GM18502 (cell line): ENCODE data around the gene HIPK2.

Experiments
- ATAC-seq: cut with Tn5 transposase; IDR thresholded peaks from one replicate; pipeline ENCODE4 v1.9.1; 2021; ENCODE audit warnings: mild to moderate bottlenecking; ENCODE audit not compliant: unreplicated experiment, poor library complexity

The HIPK2 gene

DNA sequence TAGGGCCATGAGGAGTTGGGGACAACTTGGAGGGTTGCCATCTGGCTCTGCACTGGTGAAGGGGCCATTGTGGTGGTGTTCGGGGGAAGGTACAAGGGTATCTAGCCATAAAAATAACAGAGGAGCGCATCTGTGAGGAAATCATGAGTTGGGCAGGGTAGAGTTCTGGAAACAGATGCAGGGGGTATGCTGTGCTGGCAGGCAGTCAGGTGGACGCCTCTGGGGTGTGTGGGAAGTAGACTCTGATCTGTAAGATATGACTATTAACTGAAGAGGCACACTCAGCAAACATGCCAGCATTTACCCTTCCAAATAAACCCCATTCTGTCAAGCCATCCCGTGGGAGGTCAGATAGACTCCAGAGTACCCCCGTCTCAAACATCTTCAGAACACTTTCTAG is 174.5 kb downstream of the HIPK2 start:
- ATAC-seq = no peak

DNA sequence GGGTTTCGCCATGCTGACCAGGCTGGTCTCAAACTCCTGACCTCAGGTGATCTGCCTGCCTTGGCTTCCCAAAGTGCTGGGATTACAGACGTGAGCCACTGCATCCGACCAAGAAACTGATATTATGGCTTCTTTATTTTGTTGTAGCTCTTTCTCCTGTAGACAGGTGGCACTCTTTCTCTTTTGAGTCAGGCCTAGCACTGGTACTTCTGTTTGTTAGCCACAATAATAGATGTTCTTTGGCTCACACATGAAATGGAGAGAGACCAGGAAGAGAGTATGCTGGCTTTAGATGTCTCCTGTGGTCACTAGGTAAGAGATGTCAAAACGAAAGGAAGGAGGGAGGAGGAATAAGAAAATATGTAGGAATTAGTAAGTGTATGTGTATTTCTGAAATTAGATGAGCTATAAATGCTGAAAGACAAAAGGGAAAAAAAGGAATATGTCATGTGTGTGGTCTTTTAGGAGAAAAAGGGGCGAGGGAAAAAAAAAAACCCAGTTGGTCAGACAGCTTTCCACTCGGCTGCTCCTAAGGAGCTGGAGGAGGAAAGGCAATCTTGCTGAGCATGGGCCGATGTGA is 175.6 kb downstream of the HIPK2 start:
- no peak for ATAC-seq

DNA sequence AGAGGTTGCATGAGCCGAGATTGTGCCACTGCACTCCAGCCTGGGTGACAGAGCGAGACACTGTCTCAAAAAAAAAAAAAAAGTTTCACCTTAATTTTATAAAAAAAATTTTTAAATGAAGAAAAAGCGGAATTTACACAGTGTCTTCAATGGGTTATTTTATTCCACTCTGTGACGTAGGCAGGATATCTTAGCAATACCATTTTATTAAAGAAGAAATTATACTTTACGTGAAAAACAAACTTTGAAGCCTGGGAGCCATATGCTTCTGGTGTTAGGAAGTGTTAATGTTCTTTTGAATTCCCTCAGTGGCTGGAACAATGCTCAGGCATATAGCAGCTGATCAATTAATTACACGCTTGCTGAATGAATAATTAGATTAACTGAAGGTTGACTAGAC is 176.6 kb downstream of the HIPK2 start:
- no peak for ATAC-seq

DNA sequence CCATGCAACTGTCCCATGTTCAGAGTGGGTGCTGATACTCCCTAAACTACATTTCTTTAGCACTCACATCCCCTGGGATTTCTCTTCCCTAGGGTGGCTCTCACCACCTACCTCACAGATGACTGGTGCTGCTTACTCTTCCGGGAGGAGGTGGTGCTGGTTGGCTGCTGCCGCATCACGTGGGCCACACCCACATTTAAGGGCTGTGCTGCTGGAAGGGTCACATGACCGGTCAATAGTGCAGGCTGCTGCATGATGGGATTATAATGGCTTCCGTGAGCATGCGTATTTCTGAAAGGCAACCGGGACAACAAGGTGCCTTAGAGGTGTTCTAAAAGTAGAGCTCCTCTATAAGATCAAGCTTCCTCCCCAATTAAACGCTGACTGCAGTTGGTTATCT is 177.5 kb downstream of the HIPK2 start:
- no peak for ATAC-seq

DNA sequence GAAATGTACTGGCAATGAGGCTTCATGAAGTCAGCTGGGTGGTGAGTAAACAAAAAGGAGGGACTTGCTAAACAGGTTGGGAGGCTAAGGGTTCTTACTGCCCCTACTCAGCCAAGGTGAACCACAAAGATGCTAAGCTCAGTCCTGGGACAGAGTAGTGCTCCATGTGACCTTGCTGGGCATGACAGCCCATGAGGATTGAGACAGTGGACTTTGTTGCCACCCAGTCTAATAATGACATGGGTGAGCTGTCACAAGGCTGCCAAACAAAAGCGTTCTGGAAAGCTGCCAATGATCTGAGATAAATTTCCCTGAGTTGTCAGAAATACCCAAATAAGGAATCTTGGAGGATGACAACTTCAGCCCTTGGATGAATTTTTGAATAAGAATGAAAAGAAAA is 179.2 kb downstream of the HIPK2 start:
- ATAC-seq = no peak

DNA sequence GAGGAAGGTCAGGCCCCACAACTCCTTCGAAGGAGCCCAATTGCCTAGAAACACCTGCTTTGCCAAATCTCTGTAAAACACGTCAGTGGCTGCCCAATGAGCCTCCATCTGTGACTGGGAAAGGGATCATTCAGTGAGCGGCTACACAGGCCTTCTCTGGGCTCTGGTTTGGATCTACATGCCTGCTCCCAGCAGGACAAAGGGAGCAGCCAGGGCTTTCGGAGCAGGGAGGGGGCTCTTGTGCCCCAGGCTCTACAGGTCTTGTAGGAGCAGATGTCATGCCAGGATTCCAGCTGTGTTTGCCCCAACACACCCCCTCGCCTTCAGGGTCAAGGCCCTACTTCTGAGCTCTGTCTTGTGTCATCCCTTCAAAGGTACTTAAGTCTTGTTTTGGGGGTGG is 180.8 kb downstream of the HIPK2 start:
- ATAC-seq = no peak

DNA sequence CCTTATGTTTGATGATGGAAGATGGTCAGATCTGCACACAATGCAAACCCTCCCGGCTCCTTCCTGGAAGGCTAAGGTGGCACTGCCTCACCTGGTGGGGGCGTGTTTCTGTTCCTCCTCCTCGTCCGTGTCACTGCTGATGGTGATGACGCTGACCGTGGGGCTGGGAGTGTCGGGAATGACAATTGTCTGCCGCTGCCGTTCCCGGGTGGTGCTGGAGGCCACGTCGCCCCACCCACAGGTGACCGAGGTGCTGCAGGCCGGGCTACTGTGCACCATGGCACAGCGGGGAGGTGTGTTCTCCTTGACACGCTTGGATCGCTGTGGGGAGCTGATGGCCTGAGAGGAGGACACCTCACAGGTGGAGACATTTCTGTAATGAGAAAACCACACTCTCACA is 181.2 kb downstream of the HIPK2 start:
- ATAC-seq = no peak

DNA sequence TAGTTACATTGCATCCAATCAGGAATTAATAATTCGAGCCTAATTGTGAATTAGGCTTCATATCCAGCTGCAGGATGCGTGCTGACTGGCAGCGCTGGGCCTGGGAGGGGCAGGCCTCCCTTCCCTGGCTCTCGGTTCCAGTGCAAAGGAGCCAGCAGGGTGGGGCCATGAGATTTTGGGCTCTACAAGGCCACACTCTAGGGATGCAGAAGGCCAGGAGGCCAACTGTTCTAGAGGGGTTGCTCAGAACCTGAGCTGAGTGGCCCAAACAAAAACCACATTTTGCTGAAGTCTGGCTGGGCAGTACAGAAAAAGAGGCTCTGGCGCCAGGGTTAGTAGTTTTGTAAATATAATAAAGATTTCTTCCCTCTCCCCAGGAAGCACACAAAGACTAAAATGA is 182.0 kb downstream of the HIPK2 start:
- ATAC-seq = no peak

DNA sequence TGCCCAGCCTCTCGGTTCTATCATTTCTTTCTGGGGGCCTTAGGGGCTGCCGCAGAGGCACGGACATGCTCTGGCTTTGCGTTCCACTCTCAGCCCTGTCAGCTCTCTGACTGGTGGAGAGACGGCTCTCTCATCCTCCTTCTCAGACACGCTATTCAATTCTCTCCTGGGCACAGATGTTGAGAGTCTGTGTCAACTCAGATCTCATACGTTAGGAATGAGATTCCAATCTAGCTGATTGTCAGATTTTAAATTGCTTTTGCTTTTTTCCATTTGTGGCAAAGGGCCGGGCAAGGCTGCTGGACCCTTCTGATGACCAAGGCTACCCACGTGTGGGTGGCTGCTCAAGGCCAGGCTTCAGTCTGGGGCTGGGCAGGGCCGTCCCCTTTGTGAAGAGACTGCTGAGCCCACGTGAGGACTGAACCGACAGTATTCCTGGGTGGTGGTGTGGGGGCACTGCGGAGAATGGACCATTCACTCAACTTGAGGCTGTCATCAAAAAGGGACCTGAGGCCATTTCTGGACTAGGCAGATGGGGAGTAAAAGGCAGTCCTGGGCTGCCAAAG is 182.8 kb downstream of the HIPK2 start:
- ATAC-seq = no peak

DNA sequence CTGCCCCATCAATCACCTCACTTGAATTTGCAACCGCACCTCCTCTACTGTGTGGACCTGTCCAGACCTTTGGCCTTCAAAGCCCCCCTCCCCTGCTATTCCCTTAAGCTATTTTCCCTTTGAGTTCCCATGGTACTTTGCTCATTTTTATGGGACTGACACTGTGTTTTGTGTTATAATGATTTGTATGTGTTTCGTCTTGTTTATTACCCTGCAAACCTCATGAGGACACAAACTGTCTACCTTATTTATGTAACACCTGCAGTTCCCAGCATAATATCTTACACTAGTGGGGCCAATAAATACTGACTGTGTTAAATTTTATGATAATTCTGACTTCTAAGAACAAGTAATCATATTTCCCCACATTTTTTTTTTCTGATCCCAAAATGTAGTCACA is 183.7 kb downstream of the HIPK2 start:
- no peak for ATAC-seq

DNA sequence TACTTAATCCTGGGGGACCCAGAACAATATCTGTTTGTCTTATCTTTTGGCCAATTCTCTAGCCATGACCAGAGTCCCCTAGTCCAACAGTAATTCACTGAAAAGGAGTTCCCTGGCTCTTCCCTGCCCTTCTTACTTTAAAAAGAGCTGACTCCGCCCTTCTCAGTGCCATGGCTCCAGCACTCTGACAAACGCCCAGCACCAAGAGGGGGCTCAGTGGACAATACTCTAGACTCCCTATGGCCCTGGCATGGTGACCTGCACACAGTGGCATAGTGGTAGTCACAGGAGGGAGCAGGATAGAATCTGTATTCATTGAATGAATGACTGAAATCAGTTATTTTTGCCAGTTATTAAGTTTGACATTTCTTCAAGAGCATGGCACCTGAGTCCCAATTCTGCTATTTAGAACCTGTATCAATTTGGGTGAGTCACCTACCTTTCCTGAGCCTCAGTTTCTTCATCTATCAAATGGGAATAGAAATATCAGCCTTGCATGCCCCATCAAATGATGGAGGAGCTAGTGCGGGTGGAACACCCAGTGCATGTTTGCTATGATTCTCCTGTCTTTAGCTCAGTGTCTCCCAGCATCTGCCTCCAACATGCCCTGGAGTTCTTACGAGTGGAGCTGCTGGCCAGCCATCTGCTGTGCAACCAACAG is 184.9 kb downstream of the HIPK2 start:
- no peak for ATAC-seq

DNA sequence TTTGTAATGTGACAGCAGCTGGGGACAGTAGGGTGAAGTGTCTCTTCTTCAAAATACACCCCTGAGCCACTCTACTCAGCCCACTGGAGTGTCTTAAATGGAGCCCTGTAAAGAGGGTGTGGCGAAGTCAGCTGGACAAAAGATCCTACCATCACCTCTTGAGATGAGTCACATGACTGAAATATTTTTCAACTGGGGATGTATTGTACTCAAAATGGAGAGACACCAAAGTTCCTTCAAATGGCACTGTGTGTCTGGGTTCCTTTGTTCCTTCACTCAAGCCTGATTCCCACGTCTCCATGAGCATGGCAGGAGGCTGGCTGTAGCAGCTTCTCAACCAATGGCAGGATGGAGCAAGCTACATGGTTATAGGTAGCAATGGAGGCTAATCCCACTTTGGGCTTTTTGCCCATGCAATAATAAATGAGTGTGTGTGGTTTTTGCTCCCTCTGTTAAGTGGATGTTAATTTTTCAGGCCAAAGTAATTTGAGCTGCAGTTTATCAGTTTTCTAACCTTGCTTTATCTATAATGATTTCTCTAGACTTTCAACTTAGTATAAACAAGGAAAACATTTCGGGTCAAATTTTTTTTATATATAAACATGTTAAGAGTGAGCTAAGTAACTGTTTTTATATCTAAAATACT is 186.1 kb downstream of the HIPK2 start:
- ATAC-seq = no peak

DNA sequence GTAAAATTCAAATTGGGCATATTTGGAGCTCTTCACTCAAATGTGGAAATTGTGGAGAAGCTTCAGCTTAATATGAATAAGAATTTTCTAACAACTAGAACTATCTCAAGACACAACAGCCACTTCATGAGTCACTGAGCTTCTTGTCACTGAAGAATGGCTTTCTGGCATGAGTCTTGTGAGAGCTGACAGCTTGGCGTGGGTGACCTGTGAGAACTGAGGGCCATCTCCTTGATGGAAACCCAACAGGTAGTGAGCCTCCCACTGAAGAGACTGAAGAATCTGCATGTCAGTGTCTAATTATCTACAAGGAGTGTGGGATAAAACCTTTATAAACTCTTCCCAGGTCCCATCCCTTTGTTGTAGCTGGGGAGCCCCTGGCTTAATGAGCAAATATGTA is 188.3 kb downstream of the HIPK2 start:
- no peak for ATAC-seq

DNA sequence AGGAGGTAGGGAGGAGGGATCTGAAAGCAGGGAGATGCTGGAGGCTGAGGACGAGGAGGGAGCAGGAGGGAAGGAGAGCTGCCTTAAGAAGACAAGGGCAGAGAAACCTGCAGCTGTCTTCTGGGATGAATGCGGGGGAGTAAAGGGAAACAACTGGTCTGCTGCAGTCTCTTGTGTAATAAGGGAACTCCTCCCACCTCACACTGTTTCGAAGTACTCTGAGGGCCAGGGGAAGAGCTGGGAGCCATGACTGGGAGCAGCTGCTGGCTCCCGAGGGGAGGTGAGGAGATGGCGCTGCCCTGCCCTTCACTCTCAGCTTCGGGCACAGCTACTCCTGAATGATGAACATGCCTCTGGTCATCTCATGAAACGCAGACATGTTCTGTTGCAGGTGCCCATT is 189.2 kb downstream of the HIPK2 start:
- no peak for ATAC-seq

DNA sequence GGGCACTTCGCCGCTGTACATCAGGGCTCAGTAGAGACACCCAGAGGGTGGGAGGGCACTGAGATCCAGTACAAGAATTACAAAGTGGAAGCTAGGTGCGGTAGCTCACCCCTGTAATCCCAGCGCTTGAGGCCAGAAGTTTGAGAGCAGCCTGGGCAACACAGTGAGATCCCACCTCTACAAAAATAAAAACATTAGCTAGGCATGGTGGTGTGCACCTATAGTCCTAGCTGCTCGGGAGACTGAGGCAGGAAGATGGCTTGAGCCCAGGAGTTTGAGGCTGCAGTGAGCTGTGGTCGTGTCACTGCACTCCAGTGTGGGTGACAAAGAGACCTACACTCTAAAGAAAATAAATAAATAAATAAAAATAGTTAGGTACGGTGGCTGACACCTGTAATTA is 190.3 kb downstream of the HIPK2 start:
- no peak for ATAC-seq

DNA sequence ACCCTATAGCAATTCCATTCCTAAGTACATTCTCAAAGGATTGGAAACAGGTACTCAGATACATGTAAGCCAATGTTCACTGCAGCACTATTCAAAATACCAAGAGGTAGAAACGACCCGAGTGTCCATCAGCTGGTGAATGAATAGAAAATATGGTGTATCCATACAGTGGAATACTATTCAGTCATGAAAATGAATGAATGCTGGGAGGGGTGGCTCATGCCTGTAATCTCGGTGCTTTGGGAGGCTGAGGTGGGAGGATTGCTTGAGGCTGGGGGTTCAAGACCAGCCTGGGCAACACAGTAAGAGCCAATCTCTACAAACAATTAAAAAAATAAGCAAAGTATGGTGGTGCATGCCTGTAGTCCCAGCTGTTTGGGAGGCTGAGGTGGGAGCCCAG is 191.5 kb downstream of the HIPK2 start:
- ATAC-seq = no peak

DNA sequence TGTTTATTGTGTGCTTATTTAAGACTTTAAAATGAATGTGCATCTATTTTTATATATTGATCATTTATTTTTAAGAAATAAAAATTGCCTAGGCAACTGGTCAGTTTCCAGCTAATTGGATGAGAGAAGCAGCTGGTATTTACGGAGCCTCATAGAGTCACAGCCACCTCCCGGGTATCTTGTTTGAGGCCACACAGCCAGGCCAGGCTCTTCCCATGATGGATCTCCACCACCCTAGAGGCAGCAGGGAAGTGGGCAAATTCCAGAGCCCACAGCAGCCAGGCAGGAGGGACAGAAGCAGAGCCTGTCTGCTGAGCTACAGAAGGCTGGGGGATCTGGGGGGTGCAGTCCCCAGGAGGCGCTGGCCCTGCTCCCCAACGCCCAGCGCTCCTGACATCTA is 192.8 kb downstream of the HIPK2 start:
- no peak for ATAC-seq

DNA sequence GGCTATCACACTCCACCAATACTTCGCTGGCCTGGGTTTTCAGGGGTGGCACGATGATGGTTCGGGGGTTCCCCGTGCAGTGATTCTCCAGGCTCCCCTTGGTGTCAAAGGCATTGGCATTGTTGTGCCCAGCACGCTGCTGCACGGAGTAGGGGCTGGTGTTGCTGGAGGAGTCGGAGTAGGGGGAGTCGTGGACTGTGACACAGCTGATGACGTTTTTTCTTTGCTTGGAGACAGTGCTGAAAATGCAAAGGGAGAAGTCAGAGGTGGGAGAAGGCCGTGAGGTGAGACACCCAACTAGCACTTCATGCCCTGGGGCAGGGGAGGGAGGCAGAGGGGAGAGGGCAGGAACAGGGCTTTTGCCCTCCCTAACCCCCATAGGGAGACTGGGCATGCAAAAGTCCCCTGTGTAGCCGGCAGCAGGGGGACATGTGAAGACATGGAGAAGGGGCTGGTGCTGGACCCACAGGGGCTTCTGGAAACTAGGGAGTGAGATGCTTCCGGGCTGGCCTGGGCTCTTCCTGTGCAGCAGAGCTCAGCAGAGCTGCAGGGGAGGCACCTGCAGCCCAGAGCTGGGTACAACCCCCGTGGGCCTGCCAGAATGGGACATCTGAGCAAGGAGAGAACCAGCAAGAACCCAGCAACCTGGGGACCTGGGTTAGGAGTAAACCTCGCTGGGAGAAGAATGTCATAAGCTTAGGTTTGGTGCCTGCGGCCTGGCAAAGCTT is 193.8 kb downstream of the HIPK2 start:
- ATAC-seq = no peak

DNA sequence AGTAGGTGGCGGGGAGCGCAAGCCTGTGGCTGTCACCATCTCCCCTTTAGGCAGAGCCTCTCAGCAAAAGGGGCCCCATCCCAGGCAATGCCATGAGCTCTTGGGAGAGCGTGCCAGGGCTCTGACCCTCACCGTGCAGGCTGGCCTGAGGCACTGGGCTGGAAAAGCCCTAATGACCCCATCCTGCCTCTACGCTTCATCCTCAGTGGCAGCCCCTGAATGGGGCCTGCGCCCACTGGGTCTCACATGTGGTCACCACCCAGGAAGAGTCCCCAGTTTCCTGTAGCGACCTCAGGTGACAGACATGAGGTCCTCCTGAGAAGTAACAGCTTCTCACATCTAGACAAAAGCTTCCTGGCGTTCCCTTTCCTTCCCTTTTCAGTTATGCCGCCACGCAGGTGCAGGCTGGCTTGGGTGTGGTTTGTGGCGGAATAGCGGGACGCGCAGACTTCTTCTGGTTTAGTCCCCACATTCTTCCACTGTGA is 195.1 kb downstream of the HIPK2 start:
- no peak for ATAC-seq

DNA sequence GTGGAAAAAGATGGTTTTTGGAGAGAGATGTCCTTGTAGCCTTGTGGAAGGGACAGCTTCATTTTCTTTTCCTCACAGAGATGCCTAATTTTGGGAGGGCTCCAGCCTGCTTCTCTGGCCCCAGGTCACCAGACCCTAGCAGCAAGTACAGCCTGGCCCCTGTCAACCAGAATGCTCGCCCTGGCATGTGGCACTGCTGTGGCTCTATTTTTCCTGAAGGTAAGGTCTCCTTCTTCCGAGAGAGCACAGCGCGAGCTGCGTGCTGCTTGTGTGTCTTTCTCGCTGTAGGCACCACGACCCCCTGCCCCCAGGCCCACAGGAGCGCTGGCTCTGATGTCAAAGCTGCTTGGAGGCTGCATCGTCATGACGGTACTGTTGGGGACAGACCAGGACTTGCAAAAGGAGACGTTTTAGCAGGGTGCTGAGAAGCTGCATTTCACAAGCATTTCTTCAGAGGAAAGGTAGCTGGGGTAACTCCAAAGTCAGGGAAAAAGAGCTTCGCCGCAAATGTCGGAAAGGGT is 195.6 kb downstream of the HIPK2 start:
- no peak for ATAC-seq

DNA sequence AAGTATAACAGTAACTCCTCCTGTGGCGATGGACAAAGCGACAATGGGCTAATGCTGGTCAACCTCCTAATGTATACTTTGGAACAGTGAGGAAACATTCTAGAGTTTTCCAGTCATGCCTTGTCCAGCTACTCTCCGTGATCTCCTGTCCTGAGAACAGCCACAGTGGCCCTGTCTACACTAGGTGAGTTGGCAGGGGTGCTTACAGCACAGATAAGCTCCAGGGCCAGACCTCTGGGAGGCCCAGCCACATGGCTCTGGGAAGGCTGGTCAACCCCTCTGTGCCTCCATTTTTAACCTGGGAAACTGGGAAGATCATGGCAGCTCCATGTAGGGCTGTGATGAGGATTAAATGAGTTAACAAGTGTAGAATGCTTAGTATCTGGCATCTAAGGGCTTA is 197.4 kb downstream of the HIPK2 start:
- no peak for ATAC-seq
